Spleen (tissue), 7 donors: ENCODE measurements around the gene FKBP7.

Experiments used
- POLR2A ChIP-seq, 3 donors: fragments of 450-650 bp; IDR thresholded peaks; one replicate each; pipeline ENCODE4 v1.5.1; 2017; ENCODE audit warnings: antibody characterized with exemption in 3 of 3, mild to moderate bottlenecking in 1 of 3
- POLR2AphosphoS5 ChIP-seq, 3 donors: sonication (generic); formaldehyde crosslinking; IDR thresholded peaks; one replicate each; pipeline ENCODE4 v1.5.1; 2017; ENCODE audit warnings: antibody characterized with exemption in 3 of 3
- TF ChIP-seq, protein P1 (sequence below), 11 experiments: fragments of 200-600 bp in 7 of 11; fragments of 450-650 bp in 4 of 11; sonication (generic) in 4 of 11; IDR thresholded peaks in 8 of 11; conservative IDR thresholded peaks in 3 of 11; 1 replicate in 7 of 11; 2 replicates in 4 of 11; pipeline versions ENCODE4 v1.4.0 to v1.8.0; 2016 to 2021; ENCODE audit warnings: antibody characterized with exemption in 11 of 11, inconsistent platforms in 4 of 11, mild to moderate bottlenecking in 1 of 11
- donor health status: DM: no; HTN: no; CAD: no; lungs with moderate emphysema.
- donor health status: DM: no; HTN: no; CAD: no.
- donor health status: DM: no; HTN: no; CAD: no.

DNA sequence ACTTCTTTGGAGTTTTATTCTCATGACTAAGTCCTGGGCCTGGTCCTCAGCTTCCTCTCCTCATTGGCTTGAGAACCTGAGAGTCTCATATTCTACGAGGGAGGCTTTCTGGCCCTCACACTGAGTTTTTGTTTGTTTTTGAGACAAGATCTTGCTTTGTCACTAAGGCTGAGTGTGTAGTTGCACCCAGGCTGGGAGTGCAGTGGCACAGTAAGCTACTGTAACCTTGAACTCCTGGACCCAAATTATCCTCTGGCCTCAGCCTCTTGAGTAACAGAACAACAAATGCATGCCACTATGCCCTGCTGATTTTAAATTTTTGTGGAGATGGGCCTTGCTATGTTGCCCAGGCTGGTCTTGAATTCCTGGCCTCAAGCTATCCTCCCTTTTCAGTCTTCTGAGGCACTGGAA lies 50.0 kb downstream of the FKBP7 start:
- TF ChIP-seq, protein P1, sequence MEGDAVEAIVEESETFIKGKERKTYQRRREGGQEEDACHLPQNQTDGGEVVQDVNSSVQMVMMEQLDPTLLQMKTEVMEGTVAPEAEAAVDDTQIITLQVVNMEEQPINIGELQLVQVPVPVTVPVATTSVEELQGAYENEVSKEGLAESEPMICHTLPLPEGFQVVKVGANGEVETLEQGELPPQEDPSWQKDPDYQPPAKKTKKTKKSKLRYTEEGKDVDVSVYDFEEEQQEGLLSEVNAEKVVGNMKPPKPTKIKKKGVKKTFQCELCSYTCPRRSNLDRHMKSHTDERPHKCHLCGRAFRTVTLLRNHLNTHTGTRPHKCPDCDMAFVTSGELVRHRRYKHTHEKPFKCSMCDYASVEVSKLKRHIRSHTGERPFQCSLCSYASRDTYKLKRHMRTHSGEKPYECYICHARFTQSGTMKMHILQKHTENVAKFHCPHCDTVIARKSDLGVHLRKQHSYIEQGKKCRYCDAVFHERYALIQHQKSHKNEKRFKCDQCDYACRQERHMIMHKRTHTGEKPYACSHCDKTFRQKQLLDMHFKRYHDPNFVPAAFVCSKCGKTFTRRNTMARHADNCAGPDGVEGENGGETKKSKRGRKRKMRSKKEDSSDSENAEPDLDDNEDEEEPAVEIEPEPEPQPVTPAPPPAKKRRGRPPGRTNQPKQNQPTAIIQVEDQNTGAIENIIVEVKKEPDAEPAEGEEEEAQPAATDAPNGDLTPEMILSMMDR (IDR thresholded peaks at IDR 0.05 in 8 of 11, conservative IDR thresholded peaks at IDR 0.05 in 3 of 11), result no peak
- TF ChIP-seq POLR2AphosphoS5 (IDR thresholded peaks at IDR 0.05) (no peak), POLR2A (IDR thresholded peaks at IDR 0.05) (no peak)
